Esophagus mucosa (tissue), 1 donor: ENCODE data around the gene SLC22A16. TPM values are rescaled to one million over a fixed set of nuclear protein-coding genes. Genes with fewer than 3 reads are reported as not detected.
A peak's percentile ranks its signal among the peaks of the same experiment; 100 is the strongest.

Source experiments
- ATAC-seq: fragments of 200-7000 bp; cut with Tn5 transposase; one replicate; pipeline ENCODE4 v1.9.1; 2020
- total RNA-seq: library from RNA; stranded (reverse); gene quantifications from one replicate; pipeline ENCODE4 v1.2.4, GENCODE V29; 2023
- donor health status: DM: yes; HTN: yes; CAD: no.

The SLC22A16 gene
- total RNA-seq, 1 donor from 2014 or later: not detected

GRCh38 chr6:110400208-110400607 is 76.2 kb downstream of the SLC22A16 start:
- peak; percentile 15 for ATAC-seq

GRCh38 chr6:110399219-110400071 is 77.0 kb downstream of the SLC22A16 start:
- ATAC-seq: peak; percentile 22

GRCh38 chr6:110398778-110399177 is 77.6 kb downstream of the SLC22A16 start:
- no peak for ATAC-seq

- no peak for ATAC-seq
Observed at GRCh38 chr6:110395221-110395620, 81.2 kb downstream of the SLC22A16 start.

GRCh38 chr6:110394409-110394808 is 82.0 kb downstream of the SLC22A16 start:
- ATAC-seq: no peak

- ATAC-seq: no peak
Observed at GRCh38 chr6:110392727-110393126, 83.7 kb downstream of the SLC22A16 start.

- ATAC-seq: no peak
Observed at GRCh38 chr6:110390404-110390803, 86.0 kb downstream of the SLC22A16 start.

- no peak for ATAC-seq
Observed at GRCh38 chr6:110389689-110390382, 86.6 kb downstream of the SLC22A16 start.

- no peak for ATAC-seq
Observed at GRCh38 chr6:110387986-110388385, 88.4 kb downstream of the SLC22A16 start.

GRCh38 chr6:110385458-110385863 is 91.0 kb downstream of the SLC22A16 start:
- ATAC-seq: no peak

GRCh38 chr6:110378552-110378951 is 97.9 kb downstream of the SLC22A16 start:
- ATAC-seq: no peak

Other genes with a start within 250 kb of the SLC22A16 start
- not detected for gene METTL24, start 118.3 kb downstream of the SLC22A16 start, total RNA-seq
- 0.08 TPM for gene DDO, start 61.0 kb downstream of the SLC22A16 start, total RNA-seq